HepG2 (cell line): Measurements from ENCODE around the gene LIM2. TPM values are rescaled to one million over a fixed set of nuclear protein-coding genes. Genes with fewer than 3 reads are reported as not detected.
A peak's percentile ranks its signal among the peaks of the same experiment; 100 is the strongest.

Experiments
- ATAC-seq: fragments of 200-7000 bp; cut with Tn5 transposase; 3 replicates; pipeline ENCODE4 v1.9.1; 2020; ENCODE audit warnings: mild to moderate bottlenecking, moderate library complexity
- BruUV-seq: library from RNA; stranded (reverse); fragments of 400-500 nt; replicated peaks from 2 replicates; lab custom pipeline; 2021; lab: Mats Ljungman, UMichigan
- CTCF ChIA-PET: fragments of 300-600 bp; formaldehyde crosslinking; extraction: SDS; loops from one replicate; lab custom pipeline; 2021; ENCODE audit warnings: low total read pairs, inconsistent platforms, low intra/inter-chr PET ratio; lab: Yijun Ruan, JAX
- POLR2A ChIA-PET: fragments of 350-600 bp; sonication (Branson Sonifier 250); formaldehyde crosslinking; loops from one replicate; lab custom pipeline; 2020; ENCODE audit warnings: antibody characterized with exemption, inconsistent platforms; lab: Yijun Ruan, JAX
- DNase-seq: peaks from one replicate; pipeline ENCODE4 v3.0.0-alpha.2; 2015; ENCODE audit warnings: low spot score
- FAIRE-seq: peaks from 3 replicates; lab custom pipeline; 2011; peaks lifted over from hg19 to GRCh38; lab: Jason Lieb, UNC
- H2AFZ ChIP-seq: one replicate; pipeline ENCODE4 v1.6.1; 2011; ENCODE audit warnings: low read length, inconsistent platforms
- H3K27ac ChIP-seq: fragments of 300-600 bp; 3 replicates; pipeline ENCODE4 v1.8.0; 2011; ENCODE audit warnings: mixed run types, mild to moderate bottlenecking, mixed read lengths, low read length, inconsistent platforms; ENCODE audit not compliant: insufficient read depth; ENCODE audit errors: extremely low read length
- H3K27me3 ChIP-seq, 2 experiments: fragments of 200-600 bp in 1 of 2; 2 replicates in 1 of 2; 3 replicates in 1 of 2; pipeline versions ENCODE4 v1.6.0 to v1.8.0; 2011; ENCODE audit warnings: low read length in 2 of 2, mild to moderate bottlenecking in 2 of 2, moderate library complexity in 2 of 2, inconsistent platforms in 1 of 2; ENCODE audit not compliant: insufficient read depth in 2 of 2, control insufficient read depth in 1 of 2
- H3K36me3 ChIP-seq, 2 experiments: fragments of 200-600 bp in 1 of 2; replicated peaks in 1 of 2; 2 replicates in 1 of 2; 3 replicates in 1 of 2; pipeline versions ENCODE4 v1.5.1 to v1.8.0; 2011; ENCODE audit warnings: low read length in 2 of 2, inconsistent platforms in 1 of 2; ENCODE audit not compliant: insufficient read depth in 2 of 2, control insufficient read depth in 1 of 2
- H3K4me1 ChIP-seq: 2 replicates; pipeline ENCODE4 v1.5.1; 2012; ENCODE audit warnings: low read length, inconsistent platforms; ENCODE audit not compliant: insufficient read depth
- H3K4me2 ChIP-seq: 2 replicates; pipeline ENCODE4 v1.6.0; 2011; ENCODE audit warnings: low read depth, low read length, inconsistent platforms
- H3K4me3 ChIP-seq, 3 experiments: fragments of 200-600 bp in 1 of 3; sonication (generic), shearing (Covaris generic) in 1 of 3; replicated peaks in 1 of 3; 2 replicates each; pipeline ENCODE4 v1.5.1; 2011 to 2016; ENCODE audit warnings: low read length in 3 of 3, inconsistent platforms in 2 of 3, low read depth in 2 of 3, mild to moderate bottlenecking in 2 of 3, control low read depth in 1 of 3, mixed read lengths in 1 of 3; ENCODE audit not compliant: insufficient read depth in 1 of 3
- H3K79me2 ChIP-seq: one replicate; pipeline ENCODE4 v1.6.1; 2011; ENCODE audit warnings: low read length, inconsistent platforms; ENCODE audit not compliant: insufficient read depth
- H3K9ac ChIP-seq: 2 replicates; pipeline ENCODE4 v1.6.0; 2011; ENCODE audit warnings: mild to moderate bottlenecking, low read depth, low read length, inconsistent platforms; ENCODE audit not compliant: insufficient read depth
- H3K9me3 ChIP-seq: 2 replicates; pipeline ENCODE4 v1.5.1; 2012; ENCODE audit warnings: mild to moderate bottlenecking, low read length
- H4K20me1 ChIP-seq: 2 replicates; pipeline ENCODE4 v1.6.0; 2011; ENCODE audit warnings: inconsistent platforms, mild to moderate bottlenecking, low read length, moderate library complexity; ENCODE audit not compliant: insufficient read depth
- AFF4 ChIP-seq: sonication (generic); formaldehyde crosslinking; IDR thresholded peaks from 2 replicates; pipeline ENCODE4 v1.4.0; 2020; ENCODE audit warnings: missing genetic modification reagents
- AGO2 ChIP-seq: fragments of 200-400 bp; formaldehyde crosslinking; optimal IDR thresholded peaks from 2 replicates; pipeline ENCODE3; 2017; ENCODE audit warnings: mild to moderate bottlenecking, low read depth, low read length, moderate library complexity
- GPN1 ChIP-seq: sonication (generic); formaldehyde crosslinking; IDR thresholded peaks from 2 replicates; pipeline ENCODE4 v1.5.1; 2020; ENCODE audit warnings: missing genetic modification reagents, borderline replicate concordance
- SP1 ChIP-seq, 2 experiments: fragments of 450-650 bp in 1 of 2; sonication (generic) in 1 of 2; formaldehyde crosslinking in 1 of 2; IDR thresholded peaks; 2 replicates each; pipeline versions ENCODE4 v1.4.0 to v1.6.1; 2016 to 2020; ENCODE audit warnings: missing genetic modification reagents in 1 of 2
- UBTF ChIP-seq: sonication (generic); formaldehyde crosslinking; IDR thresholded peaks from 2 replicates; pipeline ENCODE4 v1.4.0; 2020; ENCODE audit warnings: mild to moderate bottlenecking, missing genetic modification reagents
- ZNF780A ChIP-seq: sonication (generic); formaldehyde crosslinking; IDR thresholded peaks from 2 replicates; pipeline ENCODE4 v1.8.0; 2022; ENCODE audit warnings: mild to moderate bottlenecking, missing genetic modification reagents, moderate library complexity
- WGBS: methylation state at CpG from one replicate; pipeline ENCODE4 v1.1.6; 2017; ENCODE audit warnings: low lambda C conversion rate; 5-methylcytosine and 5-hydroxymethylcytosine counted together
- in situ Hi-C: cut with HindIII; loops from 2 replicates; pipeline ENCODE4 v1.10.0; 2017; ENCODE audit warnings: low pct_unique_long_range_greater_than_20kb; ENCODE audit not compliant: extremely low pct_ligation_motif_present
- intact Hi-C: fragments of 100-400 bp; cut with micrococcal nuclease; formaldehyde crosslinking; loops from one replicate; pipeline ENCODE4 v1.10.0; 2022; ENCODE audit not compliant: unreplicated experiment
- polyA plus RNA-seq, 8 experiments: library from polyadenylated mRNA; depleted of rRNA in 3 of 8; stranded (reverse) in 7 of 8; unstranded in 1 of 8; fragments of >200 nt; fragmentation: Illumina TruSeq in 4 of 8; extraction: Trizol in 4 of 8; gene quantifications; 2 replicates each; pipeline versions ENCODE4 v1.2.1 to v1.2.3, GENCODE V29; 2011 to 2016; ENCODE audit warnings: low read depth in 4 of 8, missing spikeins in 1 of 8, mixed read lengths in 1 of 8; ENCODE audit not compliant: insufficient read depth in 1 of 8
- total RNA-seq, 5 experiments: library from RNA; depleted of rRNA; stranded (reverse); fragments of >200 nt; fragmentation: Illumina TruSeq; extraction: Trizol; gene quantifications; 2 replicates each; pipeline ENCODE4 v1.2.3, GENCODE V29; 2016; ENCODE audit warnings: low read depth in 1 of 5

The LIM2 gene
- total and polyA plus RNA-seq, 2 of the 13 experiments (the other 11 are each of a cell fraction or from before 2014, with no cell fraction given) = 1.3 TPM; not detected in 1

- Histone ChIP-seq H3K4me3 (peak overlapping the region; percentile 45 to 64 (median 59); a peak in 5 of 6 replicates), H3K27ac (peak overlapping the region; percentile 67), H2AFZ (no peak overlapping the region), H3K9me3 (no peaks in the 10 kb centered on the region), H3K4me1 (peaks cover 66% of the 10 kb centered on the region), H3K4me2 (peak overlapping the region; percentile 71), H3K9ac (peak overlapping the region; percentile 73), H3K36me3 (peaks cover 8 to 19% of the 10 kb centered on the region in 2 experiments), H4K20me1 (peaks cover 15% of the 10 kb centered on the region; the same call in 1 of the 2 replicates), H3K27me3 (no peaks in the 10 kb centered on the region), H3K79me2 (no peaks in the 10 kb centered on the region)
- no peak for ATAC-seq
- intact Hi-C loops = no loop called here
- in situ Hi-C loops = loop anchor here (5.0 kb wide), 1 partner anchor 56 kb away; no protein-coding TSS in a partner anchor
- 86% methylated on average over 15 of the region's 18 CpGs for WGBS
- DNase-seq = no peak
- POLR2A ChIA-PET = interaction anchor here (1.0 to 6.9 kb wide), 11 partner anchors 10 to 67 kb away, joined by 4 to 211 read pairs (median 13); partner anchors contain the start of genes ETFB, LIM2 and NKG7
- CTCF ChIA-PET = no interaction called here
- TF ChIP-seq AGO2 = peak; percentile 25
- no peak for TF ChIP-seq SP1 (IDR thresholded peaks at IDR 0.05)
- no peak for TF ChIP-seq SP1 (CRISPR knock-in tag; IDR thresholded peaks at IDR 0.05)
- no TSS peak for BruUV-seq
- FAIRE-seq = no peak
Measured at GRCh38 chr19:51341066-51341465, 46.7 kb downstream of the LIM2 start.

- H2AFZ ChIP-seq = no peak overlapping the region
- peak overlapping the region; percentile 45 to 80 (median 80); a peak in 5 of 6 replicates for H3K4me3 ChIP-seq
- H3K27me3 ChIP-seq = no peaks in the 10 kb centered on the region
- peaks cover 4 to 8% of the 10 kb centered on the region in 2 experiments; a peak in 4 of 5 replicates for H3K36me3 ChIP-seq
- H3K9ac ChIP-seq = peak overlapping the region; percentile 73
- CTCF ChIA-PET = interaction anchor here (1.0 to 3.1 kb wide), 5 partner anchors 27 to 99 kb away, joined by 3 to 38 read pairs (median 9); no protein-coding TSS in a partner anchor
- FAIRE-seq = no peak
- H3K4me1 ChIP-seq = peaks cover 55% of the 10 kb centered on the region
- BruUV-seq = TSS peak; percentile 72
- in situ Hi-C loops = loop anchor here (5.0 kb wide), 1 partner anchor 57 kb away; no protein-coding TSS in a partner anchor
- WGBS = 64% methylated on average over 82 of the region's 107 CpGs
- peak; percentile 82 for DNase-seq
- peaks cover 9% of the 10 kb centered on the region; the same call in 1 of the 2 replicates for H4K20me1 ChIP-seq
- intact Hi-C loops = loop anchor here (1.0 to 2.0 kb wide), 3 partner anchors 23 to 99 kb away; no protein-coding TSS in a partner anchor
- H3K79me2 ChIP-seq = no peaks in the 10 kb centered on the region
- peak; percentile 51 for ATAC-seq
- POLR2A ChIA-PET = interaction anchor here (0.6 to 6.9 kb wide), 17 partner anchors 11 to 256 kb away, joined by 3 to 211 read pairs (median 7); partner anchors contain the start of genes ETFB, LIM2 and NKG7
- H3K4me2 ChIP-seq = peak overlapping the region; percentile 86
- H3K27ac ChIP-seq = peak overlapping the region; percentile 67
- H3K9me3 ChIP-seq = no peaks in the 10 kb centered on the region
- TF ChIP-seq GPN1 (CRISPR knock-in tag) = no peak
- peak; percentile 33; the same call in 1 of the 2 replicates for TF ChIP-seq UBTF (CRISPR knock-in tag)
- TF ChIP-seq AFF4 (CRISPR knock-in tag) = no peak
- TF ChIP-seq ZNF780A = no peak
Measured at GRCh38 chr19:51339687-51340656, 47.8 kb downstream of the LIM2 start.
